8988T (cell line): ENCODE measurements around the gene SLC7A7.
"Not testable (repeated sequence)": the region's sequence is repeated elsewhere in the genome, so short reads cannot be mapped to it uniquely, and the experiment has no call there.

Experiments used
- DNase-seq: peaks from one replicate; pipeline ENCODE4 v3.0.0; 2011

The SLC7A7 gene

GRCh38 chr14:22814941-22815713, at the start of gene SLC7A7:
SLC7A7 (minus strand) TSS chr14:22815435; CDS start chr14:22813398, 2,037 bp downstream.
- DNase-seq: no peak

- DNase-seq: no peak
Observed at GRCh38 chr14:22864979-22865378, 49.7 kb upstream of the SLC7A7 start.

DNA sequence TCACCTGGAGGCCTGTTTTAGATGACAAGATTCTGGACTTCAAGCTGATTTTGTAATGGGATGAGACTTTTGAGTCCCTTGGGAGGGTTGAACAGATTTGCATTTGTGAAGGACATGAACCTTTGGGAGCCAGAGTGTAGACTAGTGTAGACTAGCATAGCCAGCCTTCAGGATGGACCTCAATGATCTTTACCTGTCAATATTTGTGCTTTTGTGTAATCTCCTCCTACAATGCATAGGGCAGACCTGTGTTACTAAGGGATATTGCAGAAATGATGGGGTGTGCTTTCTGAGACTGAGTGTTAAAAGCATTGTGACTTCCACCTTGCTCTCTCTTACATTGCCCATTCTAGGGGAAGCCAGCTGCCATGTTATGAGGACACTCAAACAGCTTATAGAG, 46.4 kb upstream of the SLC7A7 start:
- no peak for DNase-seq

- not testable (repeated sequence) for DNase-seq
Observed at GRCh38 chr14:22860377-22860776, 45.1 kb upstream of the SLC7A7 start.

DNA sequence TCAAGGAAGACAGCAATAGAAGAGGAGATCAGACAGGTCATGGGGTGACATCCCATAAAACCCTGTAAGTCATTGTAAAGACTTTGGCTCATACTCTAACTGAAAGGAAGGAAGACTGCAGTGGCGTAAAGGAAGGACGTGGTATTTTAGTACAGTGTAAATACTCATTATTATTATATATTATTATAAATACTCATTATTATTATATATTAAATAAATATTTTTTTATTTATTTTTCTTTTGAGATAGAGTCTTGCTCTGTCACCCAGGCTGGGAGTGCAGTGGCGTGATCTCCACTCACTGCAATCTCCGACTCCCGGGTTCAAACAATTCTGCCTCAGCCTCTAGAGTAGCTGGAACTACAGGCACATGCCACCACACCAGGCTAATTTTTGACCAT, 41.2 kb upstream of the SLC7A7 start:
- DNase-seq: no peak

DNA sequence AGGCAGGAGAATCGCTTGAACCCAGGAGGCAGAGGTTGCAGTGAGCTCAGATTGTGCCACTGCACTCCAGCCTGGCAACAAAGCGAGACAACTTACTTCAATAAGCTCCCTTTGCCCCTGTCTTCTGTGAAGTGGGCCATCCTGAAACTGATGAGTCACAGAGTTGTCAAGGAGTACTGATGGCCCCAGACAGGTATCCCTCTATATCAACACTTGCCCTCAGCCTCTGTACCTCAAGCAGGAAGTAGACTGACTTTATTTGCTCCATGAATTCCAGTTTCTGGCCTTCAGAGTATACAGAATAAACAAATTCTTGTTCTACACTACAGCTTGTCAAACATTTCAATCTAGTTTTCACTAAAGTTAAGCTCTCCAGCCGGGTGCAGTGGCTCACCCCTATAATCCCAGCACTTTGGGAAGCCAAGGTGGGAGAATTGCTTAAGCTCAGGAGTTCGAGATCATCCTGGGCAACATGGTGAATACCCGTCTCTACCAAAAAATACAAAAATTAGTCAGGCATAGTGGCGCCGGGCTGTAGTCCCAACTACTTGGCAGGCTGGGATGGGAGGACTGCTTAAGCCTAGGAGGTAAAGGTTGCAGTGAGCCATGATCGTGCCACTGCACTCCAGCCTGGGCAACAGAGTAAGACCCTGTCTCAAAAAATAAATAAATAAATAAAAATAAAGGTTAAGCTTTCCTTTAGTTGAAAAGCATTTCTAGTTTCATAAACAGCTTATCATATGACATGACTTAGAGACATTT, 39.9 kb upstream of the SLC7A7 start:
- no peak for DNase-seq

DNA sequence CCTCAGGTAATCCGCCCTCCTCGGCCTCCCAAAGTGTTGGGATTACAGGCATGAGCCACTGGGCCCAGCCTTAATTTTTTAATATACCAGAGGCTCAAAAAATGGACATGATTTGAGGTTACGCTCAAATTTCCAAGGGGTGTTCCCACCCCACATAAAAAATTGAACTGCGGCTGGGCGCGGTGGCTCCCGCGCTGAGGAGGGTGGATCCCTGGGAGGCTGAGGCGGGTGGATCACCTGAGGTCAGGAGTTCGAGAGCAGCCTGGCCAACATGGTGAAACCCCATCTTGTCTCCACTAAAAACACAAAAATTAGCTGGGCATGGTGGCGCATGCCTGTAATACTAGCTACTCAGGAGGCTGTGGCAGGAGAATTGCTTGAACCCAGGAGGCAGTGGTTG, 39.1 kb upstream of the SLC7A7 start:
- not testable (repeated sequence) for DNase-seq

DNA sequence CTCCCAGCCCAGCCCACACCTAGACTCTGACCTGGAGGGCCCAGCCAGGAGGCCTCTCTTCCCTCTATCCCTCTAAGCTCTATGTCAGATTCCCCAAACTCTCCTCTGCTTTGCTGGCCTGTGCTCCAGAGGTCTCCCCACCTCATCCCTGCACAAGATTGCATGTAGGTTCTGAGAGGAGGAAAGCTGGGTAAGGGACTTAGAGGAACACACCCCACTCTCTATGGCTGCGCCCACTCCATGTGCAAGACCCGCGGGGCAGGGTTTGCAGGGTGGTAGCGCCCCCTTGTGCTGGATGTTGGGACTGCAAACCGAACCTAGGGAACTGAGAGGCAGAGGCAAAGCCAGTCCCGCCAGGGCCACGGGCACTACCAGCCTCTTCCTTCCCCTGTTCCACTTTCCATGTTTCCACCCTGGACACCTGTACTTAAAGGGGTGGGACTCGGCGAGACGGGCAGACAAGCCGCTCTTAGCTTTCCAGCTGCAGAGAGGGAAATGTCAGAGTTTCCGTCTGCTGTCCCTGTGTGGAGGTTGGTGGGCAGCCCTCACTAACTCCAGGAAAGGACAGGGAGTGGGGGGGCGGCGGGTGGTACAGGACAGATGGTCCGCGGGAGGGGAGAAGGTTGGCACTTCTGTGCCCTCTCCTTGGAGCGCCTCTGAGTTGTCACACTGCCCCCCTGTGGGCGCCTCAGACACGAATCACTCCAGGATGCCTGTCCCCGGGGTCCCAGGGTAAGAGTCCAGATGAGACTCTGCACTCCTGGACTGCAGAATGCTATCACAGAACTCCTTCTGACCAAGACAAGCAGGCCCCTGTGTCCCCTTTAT, 37.9 kb upstream of the SLC7A7 start:
- DNase-seq: no peak

DNA sequence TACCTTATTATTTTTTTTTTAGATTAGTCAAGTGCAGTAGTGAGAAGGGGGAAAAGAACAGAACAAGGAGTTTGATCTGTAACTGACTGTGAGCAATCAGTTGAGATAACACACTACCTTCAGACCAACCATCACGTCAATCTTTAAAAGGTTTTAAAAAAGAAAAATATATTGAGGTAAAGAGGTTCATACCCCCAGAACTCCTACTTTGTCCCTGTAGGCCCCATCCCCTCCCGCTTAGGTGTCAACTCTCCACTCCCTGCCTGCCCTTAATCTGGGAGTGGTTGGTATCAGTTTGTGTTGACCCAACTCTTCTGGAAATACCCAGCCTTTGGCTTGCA, 37.3 kb upstream of the SLC7A7 start:
- no peak for DNase-seq

DNA sequence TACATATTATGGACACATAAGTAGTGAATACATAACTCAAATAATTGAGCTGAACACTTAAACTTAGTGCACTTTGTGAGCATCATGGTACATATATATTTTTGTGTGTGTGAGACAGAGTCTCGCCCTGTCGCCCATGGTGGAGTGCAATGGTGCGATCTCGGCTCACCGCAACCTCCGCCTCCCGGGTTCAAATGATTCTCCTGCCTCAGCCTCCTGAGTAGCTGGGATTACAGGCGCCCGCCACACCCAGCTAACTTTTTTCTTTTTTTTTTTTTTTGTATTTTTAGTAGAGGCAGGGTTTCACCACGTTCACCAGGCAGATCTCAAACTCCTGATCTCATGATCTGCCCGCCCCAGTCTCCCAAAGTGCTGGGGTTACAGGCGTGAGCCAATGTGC, 36.9 kb upstream of the SLC7A7 start:
- not testable (repeated sequence) for DNase-seq

GRCh38 chr14:22850944-22851764, 35.9 kb upstream of the SLC7A7 start:
- DNase-seq: no peak

DNA sequence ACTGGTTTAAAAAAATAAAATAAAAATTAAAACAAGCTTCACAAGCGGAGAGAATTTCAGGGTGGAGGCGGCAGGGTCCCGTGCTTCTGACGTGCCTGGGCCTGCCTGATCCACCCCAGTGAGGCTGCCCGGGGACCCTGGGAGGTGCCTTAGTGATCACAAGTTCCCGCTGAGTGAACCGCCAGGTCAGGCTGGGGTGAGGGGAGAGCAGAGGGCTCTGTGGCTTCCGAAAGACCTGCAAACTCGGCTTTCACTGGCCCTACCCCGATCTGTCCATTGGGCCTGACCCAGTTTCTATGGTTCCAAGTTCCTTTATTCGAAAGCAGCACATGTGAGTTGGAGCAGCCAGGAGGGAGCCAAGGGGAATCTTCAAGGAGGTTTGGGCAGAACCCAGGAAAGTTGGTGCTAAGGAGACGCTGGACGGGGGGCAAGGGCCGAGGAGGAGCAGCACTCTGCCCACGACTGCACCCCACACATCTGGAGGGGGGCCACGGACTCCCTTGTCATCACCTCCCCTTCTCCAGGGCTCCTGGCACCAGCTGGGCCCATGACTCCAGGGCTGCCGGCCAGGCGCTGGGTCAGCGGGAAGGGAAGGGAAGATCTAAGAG, 34.1 kb upstream of the SLC7A7 start:
- no peak for DNase-seq

DNA sequence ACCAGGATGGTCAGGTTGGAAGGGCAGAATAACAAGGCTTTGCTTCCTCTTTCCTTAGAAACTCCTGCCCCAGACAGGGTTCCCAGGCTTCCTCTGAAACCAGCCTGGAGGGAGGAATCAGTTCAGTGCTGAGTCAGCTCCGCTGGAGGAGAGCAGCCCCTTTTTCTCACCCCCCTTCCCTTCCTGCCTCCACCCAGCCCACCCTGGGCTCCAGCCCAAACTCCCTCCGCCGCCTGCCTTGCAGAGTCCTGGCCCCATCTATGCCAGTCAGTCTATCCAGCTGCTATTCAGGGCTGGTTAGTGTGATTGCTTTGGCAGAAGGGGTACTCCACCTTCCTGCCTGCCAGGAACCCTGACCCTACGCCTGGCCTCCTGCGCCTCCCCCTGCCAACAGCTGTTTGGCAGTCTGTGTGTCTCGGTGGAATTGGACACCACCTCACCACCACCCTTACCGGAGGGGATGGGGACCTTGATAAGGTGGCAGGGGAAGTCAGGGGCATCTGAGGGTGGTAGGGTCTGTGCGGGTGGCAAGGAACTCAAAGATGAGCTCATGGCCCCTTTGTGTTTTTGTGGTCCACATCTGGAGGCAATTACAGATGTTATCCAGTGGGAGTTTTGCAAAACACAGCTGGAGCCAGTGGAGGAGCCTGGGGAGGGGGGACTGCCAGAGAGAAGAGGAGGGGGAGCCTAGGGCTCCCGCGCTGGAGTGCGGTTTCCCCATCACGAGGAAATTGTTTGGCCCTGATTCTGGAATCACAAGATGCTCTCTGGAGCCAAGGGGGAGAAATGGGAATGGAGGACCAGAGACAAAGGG, 33.3 kb upstream of the SLC7A7 start:
- peak; percentile 14 for DNase-seq

- no peak for DNase-seq
Observed at GRCh38 chr14:22847661-22848341, 32.6 kb upstream of the SLC7A7 start.

- no peak for DNase-seq
Observed at GRCh38 chr14:22846811-22847307, 31.6 kb upstream of the SLC7A7 start.

DNA sequence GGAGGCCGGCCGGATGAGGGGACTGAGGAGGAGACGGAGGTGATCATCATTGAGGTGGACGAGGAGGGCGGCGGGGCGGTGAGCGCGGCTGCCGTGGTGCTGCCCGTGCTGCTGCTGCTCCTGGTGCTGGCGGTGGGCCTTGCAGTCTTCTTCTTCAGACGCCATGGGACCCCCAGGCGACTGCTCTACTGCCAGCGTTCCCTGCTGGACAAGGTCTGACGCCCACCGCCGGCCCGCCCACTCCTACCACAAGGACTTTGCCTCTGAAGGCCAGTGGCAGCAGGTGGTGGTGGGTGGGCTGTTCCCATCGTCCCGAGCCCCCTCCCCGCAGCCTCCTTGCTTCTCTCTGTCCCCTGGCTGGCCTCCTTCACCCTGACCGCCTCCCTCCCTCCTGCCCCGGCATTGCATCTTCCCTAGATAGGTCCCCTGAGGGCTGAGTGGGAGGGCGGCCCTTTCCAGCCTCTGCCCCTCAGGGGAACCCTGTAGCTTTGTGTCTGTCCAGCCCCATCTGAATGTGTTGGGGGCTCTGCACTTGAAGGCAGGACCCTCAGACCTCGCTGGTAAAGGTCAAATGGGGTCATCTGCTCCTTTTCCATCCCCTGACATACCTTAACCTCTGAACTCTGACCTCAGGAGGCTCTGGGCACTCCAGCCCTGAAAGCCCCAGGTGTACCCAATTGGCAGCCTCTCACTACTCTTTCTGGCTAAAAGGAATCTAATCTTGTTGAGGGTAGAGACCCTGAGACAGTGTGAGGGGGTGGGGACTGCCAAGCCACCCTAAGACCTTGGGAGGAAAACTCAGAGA, 30.8 kb upstream of the SLC7A7 start:
- DNase-seq: no peak

- no peak for DNase-seq
Observed at GRCh38 chr14:22845103-22845394, 29.8 kb upstream of the SLC7A7 start.

- DNase-seq: no peak
Observed at GRCh38 chr14:22844221-22845102, 29.2 kb upstream of the SLC7A7 start.
